ENCODE measurements around the gene CCNF. TPM values are rescaled to one million over a fixed set of nuclear protein-coding genes. Genes with fewer than 3 reads are reported as not detected.

The CCNF gene
- total RNA-seq, 1 experiment from 2014 or later = 35.8 TPM

DNA sequence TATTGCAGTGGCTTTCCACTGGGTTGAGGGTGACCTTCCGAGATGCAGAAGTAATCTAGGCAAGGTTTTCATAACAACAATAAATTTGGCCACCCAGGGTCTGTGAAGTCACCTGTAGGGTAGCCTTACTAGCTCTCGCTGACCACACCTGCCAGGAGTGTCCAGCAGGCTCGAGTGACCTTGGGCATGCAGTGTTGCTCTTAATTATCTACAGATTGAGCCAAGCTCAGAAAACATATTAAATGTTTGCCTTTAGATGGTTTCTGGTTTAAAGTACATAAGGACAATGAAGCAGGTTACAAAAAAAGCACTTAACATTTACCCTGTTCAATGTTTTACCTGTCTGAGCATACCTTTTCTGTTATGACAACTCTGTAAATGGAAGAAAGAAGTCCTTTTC lies 47.5 kb downstream of the CCNF start:
- in situ Hi-C loops (cut with HindIII; ENCODE audit: low pct_unique_long_range_greater_than_20kb, low sequenced_read_pairs) = no loop called here
- DNase-seq (ENCODE audit: low read depth, low spot score) = no peak

DNA sequence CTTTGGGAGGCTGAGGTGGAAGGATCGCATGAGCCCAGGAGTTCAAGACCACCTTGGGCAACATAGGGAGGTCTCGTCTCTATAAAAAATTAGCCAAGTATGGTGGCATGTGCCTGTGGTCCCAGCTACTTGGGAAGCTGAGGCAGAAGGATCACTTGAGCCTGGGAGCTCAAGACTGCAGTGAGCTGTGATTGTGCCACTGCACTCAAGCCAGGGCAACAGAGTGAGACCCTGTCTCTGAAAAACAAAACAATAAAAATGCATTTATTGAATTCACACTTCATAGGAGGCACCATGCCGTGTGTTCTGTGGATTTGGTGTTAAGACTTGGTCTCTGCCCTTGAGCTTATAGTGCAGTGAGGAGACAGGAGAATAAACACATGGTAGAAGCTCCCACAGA lies 48.1 kb downstream of the CCNF start:
- DNase-seq (ENCODE audit: low read depth, low spot score) (no peak), ATAC-seq (no peak)
- in situ Hi-C loops (cut with HindIII; ENCODE audit: low pct_unique_long_range_greater_than_20kb, low sequenced_read_pairs) = no loop called here
- H3K36me3 ChIP-seq (ENCODE audit: control insufficient read depth, insufficient read depth, low read length) = no peaks in the 10 kb centered on the region; the same call in 1 of the 2 replicates
- no peaks in the 10 kb centered on the region for H3K9me3 ChIP-seq (ENCODE audit: control insufficient read depth, insufficient read depth, low read depth, low read length)
- ChIA-PET CTCF (interaction anchor here (0.6 kb wide), 1 partner anchor 49 kb away, joined by 3 read pairs; no protein-coding TSS in a partner anchor), POLR2A (interaction anchor here (0.5 to 1.1 kb wide), 2 partner anchors 9 to 27 kb away, joined by 3 read pairs; no protein-coding TSS in a partner anchor)
- peaks cover 23% of the 10 kb centered on the region for H3K4me1 ChIP-seq (ENCODE audit: control insufficient read depth, insufficient read depth, low read length)
- intact Hi-C loops (cut with micrococcal nuclease; ENCODE audit: unreplicated experiment) = no loop called here
- BruUV-seq (replicated peaks) = no TSS peak
- H3K27ac ChIP-seq (ENCODE audit: low read length) = no peak overlapping the region
- no peak overlapping the region for H3K4me3 ChIP-seq (ENCODE audit: low read depth in 2 of 2, low read length in 2 of 2)
- TF ChIP-seq, protein P1, sequence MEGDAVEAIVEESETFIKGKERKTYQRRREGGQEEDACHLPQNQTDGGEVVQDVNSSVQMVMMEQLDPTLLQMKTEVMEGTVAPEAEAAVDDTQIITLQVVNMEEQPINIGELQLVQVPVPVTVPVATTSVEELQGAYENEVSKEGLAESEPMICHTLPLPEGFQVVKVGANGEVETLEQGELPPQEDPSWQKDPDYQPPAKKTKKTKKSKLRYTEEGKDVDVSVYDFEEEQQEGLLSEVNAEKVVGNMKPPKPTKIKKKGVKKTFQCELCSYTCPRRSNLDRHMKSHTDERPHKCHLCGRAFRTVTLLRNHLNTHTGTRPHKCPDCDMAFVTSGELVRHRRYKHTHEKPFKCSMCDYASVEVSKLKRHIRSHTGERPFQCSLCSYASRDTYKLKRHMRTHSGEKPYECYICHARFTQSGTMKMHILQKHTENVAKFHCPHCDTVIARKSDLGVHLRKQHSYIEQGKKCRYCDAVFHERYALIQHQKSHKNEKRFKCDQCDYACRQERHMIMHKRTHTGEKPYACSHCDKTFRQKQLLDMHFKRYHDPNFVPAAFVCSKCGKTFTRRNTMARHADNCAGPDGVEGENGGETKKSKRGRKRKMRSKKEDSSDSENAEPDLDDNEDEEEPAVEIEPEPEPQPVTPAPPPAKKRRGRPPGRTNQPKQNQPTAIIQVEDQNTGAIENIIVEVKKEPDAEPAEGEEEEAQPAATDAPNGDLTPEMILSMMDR (IDR thresholded peaks at IDR 0.05) = no peak
- TF ChIP-seq SIN3A (IDR thresholded peaks at IDR 0.05; ENCODE audit: borderline replicate concordance, insufficient read depth, low read depth, low read length) (no peak), TCF7L2 (IDR thresholded peaks at IDR 0.05; ENCODE audit: low read depth, low read length) (no peak), REST (IDR thresholded peaks at IDR 0.05; ENCODE audit: insufficient read depth in 1 of 2, low read depth in 2 of 2, low read length in 1 of 2) (no peak), POLR2AphosphoS5 (IDR thresholded peaks at IDR 0.05; ENCODE audit: low read depth, low read length) (no peak)
- H3K27me3 ChIP-seq (ENCODE audit: control insufficient read depth, insufficient read depth, low read length) = no peaks in the 10 kb centered on the region

More for the DNA sequence above, 47.5 kb downstream of the CCNF start:
- no peaks in the 10 kb centered on the region for H3K9me3 ChIP-seq (ENCODE audit: control insufficient read depth, insufficient read depth, low read depth, low read length)
- no peaks in the 10 kb centered on the region; the same call in 1 of the 2 replicates for H3K36me3 ChIP-seq (ENCODE audit: control insufficient read depth, insufficient read depth, low read length)
- H3K4me3 ChIP-seq (ENCODE audit: low read depth in 2 of 2, low read length in 2 of 2) = no peak overlapping the region
- BruUV-seq (replicated peaks) = no TSS peak
- CTCF ChIA-PET = no interaction called here
- intact Hi-C loops (cut with micrococcal nuclease; ENCODE audit: unreplicated experiment) = no loop called here
- H3K4me1 ChIP-seq (ENCODE audit: control insufficient read depth, insufficient read depth, low read length) = peaks cover 29% of the 10 kb centered on the region
- no peaks in the 10 kb centered on the region for H3K27me3 ChIP-seq (ENCODE audit: control insufficient read depth, insufficient read depth, low read length)
- ATAC-seq = no peak
- TF ChIP-seq, protein P1 (IDR thresholded peaks at IDR 0.05) = no peak
- TF ChIP-seq SIN3A (IDR thresholded peaks at IDR 0.05; ENCODE audit: borderline replicate concordance, insufficient read depth, low read depth, low read length) (no peak), TCF7L2 (IDR thresholded peaks at IDR 0.05; ENCODE audit: low read depth, low read length) (no peak), REST (IDR thresholded peaks at IDR 0.05; ENCODE audit: insufficient read depth in 1 of 2, low read depth in 2 of 2, low read length in 1 of 2) (no peak)
- POLR2A ChIA-PET = interaction anchor here (1.1 kb wide), 1 partner anchor 8 kb away, joined by 3 read pairs; no protein-coding TSS in a partner anchor
- H3K27ac ChIP-seq (ENCODE audit: low read length) = no peak overlapping the region

Data from Panc1 (cell line).